GM18499 (cell line): ENCODE results near the gene ANGPT4.
A peak's percentile ranks its signal among the peaks of the same experiment; 100 is the strongest.

Experiments used
- ATAC-seq: cut with Tn5 transposase; IDR thresholded peaks from one replicate; pipeline ENCODE4 v1.9.1; 2021; ENCODE audit warnings: moderate number of reproducible peaks; ENCODE audit not compliant: insufficient read depth, unreplicated experiment

The ANGPT4 gene

DNA sequence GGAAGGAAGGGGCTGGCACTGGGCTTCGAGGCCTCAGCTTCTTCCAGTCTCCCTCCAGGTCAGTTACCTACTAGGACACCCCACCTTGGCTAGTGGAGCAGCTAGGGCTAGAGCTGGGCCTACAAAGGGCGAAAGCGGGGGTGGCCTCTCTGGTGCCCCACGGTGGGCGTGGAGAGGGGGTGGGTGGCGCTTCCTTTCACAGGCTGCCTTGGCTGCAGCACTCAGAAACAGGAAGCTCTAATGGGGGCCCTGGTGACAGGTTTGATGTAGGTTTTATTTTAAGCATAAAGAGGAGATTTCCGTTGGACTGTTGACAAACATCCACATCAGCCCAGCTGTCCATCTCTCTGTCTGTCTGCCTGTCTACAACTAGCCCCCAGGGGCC lies 69.2 kb downstream of the ANGPT4 start:
- ATAC-seq, result no peak

DNA sequence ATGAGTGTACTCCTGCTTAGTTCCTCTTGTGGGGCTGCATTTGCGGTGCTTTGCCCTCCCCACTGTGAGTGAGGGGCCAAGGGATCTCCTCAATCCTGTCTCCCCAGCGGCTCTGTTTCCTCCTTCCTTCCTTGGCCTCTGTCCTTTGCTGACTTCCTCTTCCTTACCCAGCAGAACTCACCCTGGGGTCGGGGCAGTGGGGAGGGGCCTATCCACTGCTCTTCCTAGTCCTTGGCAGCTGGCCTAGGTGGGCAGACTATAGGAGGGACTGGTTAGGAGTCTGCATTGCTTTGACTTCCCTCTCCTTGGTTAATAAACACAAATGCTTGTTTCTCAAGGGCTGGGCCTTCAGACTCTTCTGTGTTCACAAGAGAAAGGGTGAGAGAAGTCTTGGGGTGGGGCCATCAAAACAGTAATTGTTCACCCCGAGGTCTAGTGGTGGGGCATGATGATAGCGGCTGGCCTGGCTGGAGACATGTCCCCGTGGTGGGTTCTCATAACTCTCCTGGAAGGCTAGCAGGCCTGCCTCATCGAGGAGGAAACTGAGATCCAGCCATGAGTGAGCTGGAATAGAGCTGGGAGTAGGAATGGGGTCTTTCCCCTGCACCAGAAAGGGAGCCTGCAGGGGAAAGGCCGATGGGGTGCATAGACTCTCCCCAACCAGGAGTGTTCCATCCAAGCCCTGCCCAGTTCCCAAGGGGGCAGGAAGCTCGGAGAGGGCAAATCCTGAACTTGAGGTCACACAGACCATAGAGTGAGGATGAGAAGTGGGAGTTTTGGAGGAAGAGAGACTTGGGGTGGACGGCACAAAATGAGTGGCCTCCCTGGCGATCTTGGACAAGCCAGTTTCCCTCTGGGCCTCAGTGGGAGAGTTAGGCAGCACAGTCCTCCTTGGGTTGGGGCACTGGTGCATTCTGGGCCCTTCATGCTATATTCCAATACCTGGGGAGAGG lies 69.9 kb downstream of the ANGPT4 start:
- no peak for ATAC-seq

DNA sequence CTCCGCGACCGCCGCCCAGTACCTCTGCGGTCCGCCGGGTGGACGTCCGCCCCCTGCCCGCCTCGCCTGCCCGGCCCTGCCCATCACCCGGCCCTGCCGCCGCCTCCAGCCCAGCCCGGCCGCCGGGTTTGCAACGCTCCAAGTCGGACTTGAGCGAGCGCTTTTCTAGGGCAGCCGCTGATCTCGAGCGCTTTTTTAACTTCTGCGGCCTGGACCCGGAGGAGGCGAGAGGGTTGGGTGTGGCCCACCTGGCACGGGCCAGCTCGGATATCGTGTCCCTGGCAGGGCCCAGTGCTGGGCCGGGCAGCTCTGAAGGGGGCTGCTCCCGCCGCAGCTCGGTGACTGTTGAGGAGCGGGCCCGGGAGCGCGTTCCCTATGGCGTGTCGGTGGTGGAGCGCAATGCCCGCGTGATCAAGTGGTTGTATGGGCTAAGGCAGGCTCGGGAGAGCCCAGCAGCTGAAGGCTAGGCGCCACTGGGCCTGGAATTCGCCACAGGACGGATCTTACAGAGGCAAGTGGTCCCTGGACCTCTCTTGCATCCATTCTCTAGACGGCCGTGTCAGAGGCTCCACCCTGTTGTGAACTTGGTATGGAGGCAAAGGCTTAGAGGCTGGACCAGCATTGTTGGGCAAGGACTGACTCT lies 70.8 kb downstream of the ANGPT4 start:
- ATAC-seq, result no peak

DNA sequence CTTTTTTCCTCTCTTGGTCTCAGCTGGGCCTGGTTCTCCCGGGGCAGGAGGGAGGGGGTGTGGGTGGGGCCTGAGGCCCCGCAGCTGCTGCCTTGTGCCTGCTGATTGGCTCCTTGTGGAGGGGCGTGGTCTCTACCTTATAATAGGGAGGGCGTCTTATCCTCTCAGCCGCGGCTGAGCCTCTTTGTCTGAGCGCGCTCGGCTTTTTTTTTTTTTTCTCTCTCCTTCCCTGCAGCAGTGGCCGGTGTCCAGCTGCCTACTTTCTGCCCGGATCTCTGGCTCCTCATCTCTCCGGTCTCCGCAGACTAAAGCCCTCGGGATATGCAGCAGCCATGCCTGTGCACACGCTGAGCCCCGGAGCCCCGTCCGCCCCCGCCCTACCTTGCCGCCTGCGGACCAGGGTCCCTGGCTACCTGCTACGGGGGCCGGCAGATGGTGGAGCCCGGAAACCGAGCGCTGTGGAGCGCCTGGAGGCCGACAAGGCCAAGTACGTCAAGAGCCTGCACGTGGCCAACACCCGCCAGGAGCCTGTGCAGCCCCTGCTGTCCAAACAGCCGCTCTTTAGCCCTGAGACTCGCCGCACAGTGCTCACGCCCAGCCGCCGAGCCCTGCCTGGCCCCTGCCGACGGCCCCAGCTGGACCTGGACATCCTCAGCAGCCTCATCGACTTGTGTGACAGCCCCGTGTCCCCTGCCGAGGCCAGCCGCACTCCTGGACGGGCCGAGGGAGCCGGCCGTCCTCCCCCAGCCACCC lies 71.5 kb downstream of the ANGPT4 start:
- ATAC-seq, result peak; percentile 74

DNA sequence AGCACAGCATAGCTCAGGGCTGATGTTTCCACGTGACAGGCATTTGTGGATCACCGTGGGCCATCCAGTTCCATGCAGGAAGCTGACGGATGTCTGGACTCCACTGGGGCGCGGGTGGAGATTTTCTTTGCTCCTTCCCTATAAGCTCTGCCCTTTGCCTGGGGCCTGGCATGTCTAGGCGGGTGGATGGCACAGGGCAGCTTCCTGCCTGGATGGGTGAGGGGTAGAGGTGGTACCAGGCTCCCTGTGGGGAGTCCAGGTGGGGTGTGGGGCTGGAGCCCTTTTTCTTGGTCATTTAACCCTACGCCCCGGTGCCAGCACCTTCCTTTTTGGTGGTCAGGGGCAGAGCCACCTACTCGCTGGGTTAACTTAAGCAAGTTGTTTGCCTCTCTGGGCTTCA lies 72.2 kb downstream of the ANGPT4 start:
- peak; percentile 4 for ATAC-seq

DNA sequence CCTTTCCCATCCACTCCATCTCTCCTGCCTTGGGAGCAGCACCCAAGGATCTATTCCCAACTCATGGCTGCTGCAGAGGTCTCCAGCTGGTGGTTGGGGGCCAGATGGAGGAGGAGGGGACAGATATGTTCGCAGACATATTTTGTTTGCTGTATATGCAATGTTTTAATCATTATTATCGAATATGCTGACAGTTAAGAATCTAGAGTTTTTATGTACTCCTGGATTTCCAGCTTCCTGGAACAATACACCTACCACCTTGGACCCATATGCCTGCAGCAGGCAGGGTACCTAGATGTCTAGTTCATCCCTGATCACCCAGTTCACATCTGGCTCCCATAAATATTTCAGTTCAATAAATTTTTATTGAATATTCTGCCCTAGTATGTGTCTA lies 73.6 kb downstream of the ANGPT4 start:
- ATAC-seq, result no peak

DNA sequence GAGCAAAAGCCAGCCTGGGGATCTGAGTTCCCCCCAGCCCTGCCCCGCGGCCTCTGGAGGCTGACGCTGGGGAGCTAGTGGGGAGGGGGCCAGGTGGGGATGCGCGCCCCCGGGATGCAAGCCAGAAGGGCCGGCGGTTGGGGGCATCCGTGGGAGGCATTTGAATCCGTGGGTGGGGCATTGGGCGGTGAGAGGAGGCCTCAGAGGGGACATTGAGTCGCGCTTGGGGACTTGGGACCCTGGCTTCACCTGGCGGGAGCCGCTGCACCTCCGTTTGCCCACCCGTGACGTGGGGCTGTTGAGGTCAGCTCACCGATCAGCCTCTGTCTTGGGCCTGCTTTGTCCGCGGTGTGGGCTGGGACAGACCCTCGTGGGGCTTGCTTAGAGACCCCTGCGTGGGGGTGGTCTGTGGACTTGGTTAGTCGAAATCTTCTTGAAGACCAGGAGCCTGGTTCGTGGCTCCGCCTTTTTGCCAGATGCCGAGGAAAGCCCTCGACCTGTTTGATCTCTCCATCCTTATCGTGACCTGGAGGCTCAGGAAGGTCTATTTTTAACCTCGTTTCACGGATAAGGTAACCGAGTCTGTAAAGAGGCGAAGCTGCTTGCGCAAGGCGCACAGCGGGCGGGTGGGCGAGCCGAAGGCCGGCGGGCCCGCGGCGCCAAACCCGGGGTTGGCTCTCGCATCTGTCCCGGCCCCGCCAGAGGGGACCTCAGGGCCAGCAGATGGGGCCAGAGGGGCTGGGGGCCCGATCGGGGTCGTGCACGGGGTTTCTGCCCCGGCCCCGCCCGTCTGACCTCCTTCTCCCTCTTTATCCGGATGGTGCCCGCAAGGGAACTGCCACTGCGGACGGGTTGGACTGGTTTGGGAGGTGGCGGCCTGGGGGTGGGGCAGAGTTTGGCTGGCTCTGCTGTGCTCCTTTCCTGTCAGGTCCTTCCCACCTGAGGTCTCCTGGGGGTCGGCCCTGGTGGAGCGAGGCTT lies 74.3 kb downstream of the ANGPT4 start:
- ATAC-seq, result no peak

DNA sequence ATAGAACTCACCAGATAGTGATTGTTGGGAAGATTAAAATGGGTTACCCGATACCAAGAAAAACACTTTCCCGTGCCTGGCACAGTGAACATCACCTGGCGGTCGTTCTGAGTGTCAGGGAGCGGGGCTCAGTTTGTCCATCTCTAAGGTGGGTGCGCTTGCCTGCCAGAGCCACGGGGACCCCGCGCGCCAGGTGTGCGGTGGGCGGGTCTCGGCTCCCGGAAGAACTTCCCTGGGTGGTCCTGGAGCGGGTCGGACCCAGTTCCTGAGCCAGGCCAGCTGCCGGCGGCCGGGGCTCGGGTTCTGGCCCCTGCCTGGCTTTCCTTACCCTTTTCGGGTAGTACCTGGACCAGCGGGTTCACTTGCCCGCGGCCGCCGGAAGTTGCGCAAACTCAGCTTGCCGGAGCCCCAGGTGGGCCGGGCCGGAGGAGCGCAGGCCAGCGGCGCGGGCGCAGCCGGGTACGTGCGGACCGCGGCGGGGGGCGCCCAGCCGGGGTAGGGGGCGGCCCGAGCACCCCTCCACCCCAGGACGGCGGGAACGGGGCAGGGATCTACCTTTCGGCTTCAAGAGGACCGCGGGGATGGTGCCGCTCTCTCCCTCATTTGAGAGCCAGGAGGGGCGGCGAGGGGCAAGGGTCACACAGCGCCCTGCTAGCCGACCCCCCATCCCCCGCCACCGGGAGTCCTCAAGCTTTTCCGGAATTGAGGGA lies 75.1 kb downstream of the ANGPT4 start:
- ATAC-seq, result no peak

DNA sequence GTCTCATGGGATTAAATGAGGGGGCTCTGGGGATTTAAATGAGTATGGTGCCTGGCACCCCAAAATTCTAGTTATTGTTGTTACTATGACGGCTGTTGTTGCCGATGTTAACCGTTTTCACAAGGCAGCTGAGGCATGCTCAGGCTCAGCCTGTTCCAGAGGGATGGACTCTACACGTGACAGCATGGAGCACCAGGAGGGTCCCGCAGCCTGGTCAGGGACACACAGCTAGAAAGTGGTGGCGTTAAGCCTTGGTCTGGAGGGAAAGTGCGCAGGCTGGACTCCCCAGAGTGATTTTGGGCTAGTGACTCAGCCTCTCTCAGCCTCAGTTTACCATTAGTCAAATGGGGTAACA lies 75.7 kb downstream of the ANGPT4 start:
- no peak for ATAC-seq

DNA sequence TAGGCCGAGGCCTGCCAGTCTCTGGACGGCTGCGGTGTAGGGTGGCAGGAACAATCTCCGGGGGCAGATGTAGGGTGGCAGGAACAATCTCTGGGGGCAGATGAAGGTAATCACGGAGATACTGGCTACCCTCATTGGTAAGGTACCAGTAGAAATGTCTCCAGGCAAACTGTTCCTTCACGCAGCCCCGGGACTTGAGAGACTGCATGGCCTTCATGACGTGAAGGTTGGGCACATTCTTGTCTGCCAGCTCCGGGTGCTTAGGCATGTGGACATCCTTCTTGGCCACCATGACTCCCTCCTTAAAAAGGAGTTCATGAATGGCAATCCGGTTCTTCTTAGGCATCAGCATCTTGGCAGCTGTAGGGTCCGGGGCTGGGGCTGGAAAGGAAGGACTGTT lies 76.5 kb downstream of the ANGPT4 start:
- ATAC-seq, result no peak

DNA sequence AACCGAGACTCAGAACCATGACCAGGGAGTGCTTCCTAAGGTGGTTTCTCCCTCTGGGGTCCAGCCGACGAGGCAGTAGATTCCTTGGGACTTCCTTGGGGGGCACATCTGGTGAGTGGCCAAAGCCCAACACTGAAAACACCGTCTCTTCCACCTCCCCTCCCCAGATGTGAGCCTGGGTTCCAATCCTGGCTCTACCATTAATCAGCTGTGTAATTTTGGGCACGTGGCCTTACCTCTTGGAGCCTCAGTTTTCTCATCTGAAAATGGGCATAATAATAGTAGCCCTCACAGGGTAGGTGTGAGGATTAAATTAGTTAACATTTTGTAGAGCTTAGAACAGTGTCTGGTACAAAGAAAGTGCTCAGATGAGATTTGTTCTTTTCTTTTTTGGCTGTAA lies 77.1 kb downstream of the ANGPT4 start:
- no peak for ATAC-seq

DNA sequence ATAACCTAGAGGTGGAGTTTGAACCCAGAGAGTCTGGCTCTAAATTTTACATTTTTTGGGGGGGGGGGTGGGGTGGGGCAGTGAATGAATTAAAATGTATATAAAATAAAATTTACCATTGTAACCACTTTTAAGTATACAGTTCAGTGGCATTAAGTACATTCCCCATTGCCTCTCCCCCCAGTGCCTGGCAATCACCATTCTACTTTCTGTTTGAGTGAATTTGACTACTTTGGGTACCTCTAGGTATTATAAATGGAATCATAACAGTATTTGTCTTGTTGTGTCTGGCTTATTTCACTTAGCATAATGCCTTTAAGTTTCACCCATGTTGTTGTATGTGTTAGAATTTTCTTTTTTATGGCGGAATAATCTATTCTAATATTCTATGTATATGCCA lies 79.9 kb downstream of the ANGPT4 start:
- no peak for ATAC-seq

DNA sequence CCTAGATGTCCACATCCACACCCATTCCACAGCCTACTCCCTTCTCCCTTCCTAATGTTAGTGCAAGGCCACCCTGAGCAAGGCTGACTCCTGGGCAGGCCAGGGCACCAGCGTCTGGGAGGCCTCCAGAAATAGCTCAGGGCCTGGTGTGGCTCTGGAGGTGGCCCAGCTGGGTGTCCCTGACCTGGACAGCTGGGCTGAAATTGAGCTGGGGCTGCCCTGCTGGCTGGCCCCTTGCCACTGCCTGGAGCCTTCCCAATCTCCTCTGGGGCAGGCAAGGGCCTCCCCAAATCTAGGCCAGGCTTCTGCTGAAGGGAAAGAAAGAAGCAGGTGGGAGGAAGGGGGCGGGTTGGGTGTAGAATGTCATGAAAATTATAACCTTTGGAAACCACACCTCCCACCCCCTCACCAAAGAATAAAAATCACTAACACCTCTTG lies 80.5 kb downstream of the ANGPT4 start:
- ATAC-seq, result no peak

DNA sequence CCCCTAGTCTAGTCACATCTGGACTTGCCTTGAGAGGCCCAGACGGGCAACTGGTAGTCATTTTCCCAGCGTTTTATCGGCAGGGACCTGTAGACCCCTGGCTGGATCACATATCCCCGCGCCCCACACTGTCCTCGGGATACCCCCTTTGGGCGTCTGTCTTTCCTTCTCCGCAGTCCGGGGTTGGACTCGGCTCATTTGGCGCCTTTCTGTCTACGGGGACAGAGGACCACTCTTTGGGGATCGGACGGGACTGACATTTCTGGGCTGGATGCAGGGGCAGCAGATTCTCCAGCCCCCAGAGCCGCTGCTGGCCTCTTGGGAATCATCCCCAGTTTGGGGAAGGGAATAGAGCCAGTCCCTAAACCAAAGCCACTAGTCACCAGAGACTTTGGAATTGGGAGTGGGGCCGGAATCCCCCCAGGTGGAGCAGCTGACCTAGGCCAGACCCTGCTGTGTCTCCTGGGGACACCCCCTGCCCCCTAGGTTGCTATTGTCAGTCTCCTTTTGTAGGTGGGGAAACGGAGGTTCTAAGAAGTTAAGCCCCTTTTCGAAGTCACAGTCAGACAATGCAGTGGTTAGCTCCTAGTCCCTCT lies 81.9 kb downstream of the ANGPT4 start:
- ATAC-seq, result no peak

DNA sequence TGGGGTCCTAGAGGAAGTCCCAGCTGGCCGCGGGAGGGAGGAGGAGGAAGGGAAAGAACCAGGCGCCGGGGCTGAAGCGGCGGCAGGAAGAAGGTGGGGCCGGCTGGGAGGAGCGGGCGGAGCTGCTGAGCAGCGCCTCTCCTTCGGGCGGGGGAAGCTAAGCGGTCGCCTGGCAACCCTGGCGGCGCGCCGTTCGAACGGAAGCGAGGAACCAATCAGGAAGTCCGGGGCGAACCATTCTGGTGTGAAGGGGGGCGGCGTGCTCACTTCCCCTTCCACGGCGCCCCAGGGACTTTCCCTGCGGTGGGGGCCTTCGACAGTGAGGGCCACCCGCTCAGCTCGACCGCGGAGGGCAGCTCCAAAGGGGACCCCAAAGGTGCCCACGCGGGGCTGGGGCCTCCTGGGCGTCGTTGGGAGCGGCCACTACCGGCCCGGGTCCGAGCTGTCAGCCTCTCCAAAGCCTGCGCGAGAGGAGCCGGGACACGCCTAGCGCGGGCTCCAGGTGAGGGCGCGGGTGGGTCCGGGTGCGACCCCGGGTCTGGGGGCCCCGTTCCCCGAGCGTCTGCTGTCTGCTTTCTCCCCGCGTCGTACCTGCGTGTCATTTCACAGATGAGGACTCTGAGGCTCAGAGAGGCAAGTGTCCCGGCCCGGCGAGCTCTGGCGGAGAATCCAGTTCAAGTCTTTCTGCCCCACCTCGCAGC lies 82.5 kb downstream of the ANGPT4 start, which contains the start of gene FAM110A:
TSS of gene FAM110A (plus strand) at position 266 of the 701 bp plus-strand sequence. CDS start 11,090 bp downstream, outside the sequence.
- peak; percentile 66 for ATAC-seq

DNA sequence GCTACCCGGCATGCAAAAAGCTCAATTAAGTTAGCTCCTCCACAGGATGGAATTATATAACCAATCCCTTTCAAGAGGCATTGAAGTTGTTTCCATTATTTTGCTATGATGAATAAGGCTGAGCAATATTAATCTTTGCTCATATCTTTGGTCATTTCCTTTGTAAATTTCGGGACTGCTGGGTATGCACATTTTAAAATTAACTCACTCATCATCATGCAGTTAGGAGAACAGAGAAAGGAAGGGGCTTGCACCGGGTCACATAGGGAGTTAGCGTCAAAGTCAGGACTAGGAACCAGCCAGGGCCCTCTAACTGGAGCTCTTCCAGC lies 83.0 kb downstream of the ANGPT4 start:
- ATAC-seq, result no peak

DNA sequence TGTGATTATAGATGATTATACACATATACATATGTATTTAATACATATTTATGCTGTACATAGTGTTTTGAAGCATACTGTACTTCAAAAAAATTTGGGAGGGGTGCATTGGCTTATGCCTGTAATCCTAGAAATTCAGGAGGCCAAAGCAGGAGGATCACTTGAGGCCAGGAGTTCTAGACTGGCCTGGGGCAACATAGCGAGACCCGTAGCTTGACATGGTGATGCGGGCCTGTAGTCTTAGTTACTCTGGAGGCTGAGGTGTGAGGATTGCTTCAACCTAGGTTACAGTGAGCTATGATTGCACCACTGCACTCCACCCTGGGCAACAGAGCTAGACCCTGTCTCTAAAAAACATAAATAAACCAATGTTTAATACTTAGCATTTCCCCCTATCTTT lies 84.2 kb downstream of the ANGPT4 start:
- ATAC-seq, result no peak

DNA sequence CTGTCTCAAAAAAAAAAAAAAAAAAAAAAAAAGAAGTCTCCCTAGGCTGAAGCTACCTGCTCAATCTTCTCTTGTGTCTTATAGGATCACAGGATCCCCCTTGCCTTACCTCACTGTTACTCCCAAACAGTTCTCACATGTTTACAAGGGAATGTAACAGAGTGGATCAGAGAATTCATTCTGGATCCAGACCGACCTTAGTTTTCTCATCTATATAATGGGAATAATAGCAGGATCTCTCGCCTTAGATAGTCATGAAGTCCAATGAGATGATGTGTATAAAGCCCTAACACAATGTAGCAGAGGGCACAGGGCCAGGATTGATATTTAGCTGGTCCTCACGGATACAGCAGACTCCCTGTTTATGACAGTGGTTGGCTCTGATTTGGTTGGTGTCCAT lies 84.9 kb downstream of the ANGPT4 start:
- no peak for ATAC-seq
